MCF 10A (cell line): ENCODE data around the gene STAU1. TPM values are rescaled to one million over a fixed set of nuclear protein-coding genes. Genes with fewer than 3 reads are reported as not detected.
"Not testable (repeated sequence)": the region's sequence is repeated elsewhere in the genome, so short reads cannot be mapped to it uniquely, and the experiment has no call there.

Source experiments
- BruUV-seq: library from RNA; stranded (reverse); fragments of 400-500 nt; replicated peaks from 2 replicates; lab custom pipeline; 2021; lab: Mats Ljungman, UMichigan
- CTCF ChIA-PET: fragments of 300-600 bp; sonication (Branson Sonifier 250); formaldehyde crosslinking; extraction: SDS; loops from one replicate; lab custom pipeline; 2021; ENCODE audit warnings: antibody characterized with exemption, inconsistent platforms; lab: Yijun Ruan, JAX
- POLR2A ChIA-PET: fragments of 300-600, 350-650 bp; sonication (Branson Sonifier 250); formaldehyde crosslinking; extraction: SDS; loops from one replicate; lab custom pipeline; 2020; ENCODE audit warnings: antibody characterized with exemption, inconsistent platforms; lab: Yijun Ruan, JAX
- DNase-seq: peaks from one replicate; pipeline ENCODE4 v3.0.0-alpha.2; 2018; ENCODE audit not compliant: unreplicated experiment
- H3K27ac Mint-ChIP-seq: one replicate; pipeline ENCODE4 v1.8.0; 2022; ENCODE audit warnings: mild to moderate bottlenecking, low read depth, mixed read lengths; ENCODE audit not compliant: unreplicated experiment
- H3K27me3 Mint-ChIP-seq: one replicate; pipeline ENCODE4 v1.8.0; 2022; ENCODE audit warnings: mixed read lengths; ENCODE audit not compliant: insufficient read depth, unreplicated experiment
- H3K36me3 Mint-ChIP-seq: one replicate; pipeline ENCODE4 v1.8.0; 2022; ENCODE audit warnings: mild to moderate bottlenecking, moderate library complexity, mixed read lengths; ENCODE audit not compliant: insufficient read depth, unreplicated experiment
- H3K4me1 Mint-ChIP-seq: one replicate; pipeline ENCODE4 v1.8.0; 2022; ENCODE audit warnings: mixed read lengths; ENCODE audit not compliant: insufficient read depth, unreplicated experiment
- H3K4me3 Mint-ChIP-seq: one replicate; pipeline ENCODE4 v1.8.0; 2022; ENCODE audit warnings: mild to moderate bottlenecking, moderate library complexity, mixed read lengths; ENCODE audit not compliant: unreplicated experiment
- H3K9me3 Mint-ChIP-seq: one replicate; pipeline ENCODE4 v1.8.0; 2022; ENCODE audit warnings: mixed read lengths; ENCODE audit not compliant: unreplicated experiment
- CTCF ChIP-seq: fragments of 200-600 bp; IDR thresholded peaks from one replicate; pipeline ENCODE4 v1.8.0; 2022; ENCODE audit warnings: antibody characterized with exemption, mild to moderate bottlenecking; ENCODE audit not compliant: unreplicated experiment
- intact Hi-C: fragments of 100-400 bp; cut with micrococcal nuclease; formaldehyde crosslinking; loops from 2 replicates; pipeline ENCODE4 v1.14.1; 2022
- total RNA-seq: library from RNA; stranded (reverse); gene quantifications from 2 replicates; pipeline ENCODE4 v1.2.3, GENCODE V29; 2022

Gene STAU1
- total RNA-seq, 1 experiment from 2014 or later = 110 TPM

GRCh38 chr20:49199729-49200293, 11.7 kb upstream of the STAU1 start:
- H3K4me1 Mint-ChIP-seq = no peaks in the 10 kb centered on the region
- TF ChIP-seq CTCF = no peak
- H3K4me3 Mint-ChIP-seq = no peak overlapping the region
- H3K9me3 Mint-ChIP-seq = no peaks in the 10 kb centered on the region
- ChIA-PET CTCF (interaction anchor here (0.5 to 2.9 kb wide), 2 partner anchors 16 to 146 kb away, joined by 5 to 15 read pairs; no protein-coding TSS in a partner anchor), POLR2A (interaction anchor here (0.7 to 1.5 kb wide), 3 partner anchors 9 to 19 kb away, joined by 3 to 4 read pairs (median 3); partner anchors contain the start of gene DDX27)
- no peak overlapping the region for H3K27ac Mint-ChIP-seq
- no peaks in the 10 kb centered on the region for H3K27me3 Mint-ChIP-seq
- intact Hi-C loops = no loop called here
- H3K36me3 Mint-ChIP-seq = no peaks in the 10 kb centered on the region
- no TSS peak for BruUV-seq
- no peak for DNase-seq

GRCh38 chr20:49192944-49193518, 4.9 kb upstream of the STAU1 start:
- intact Hi-C loops, H3K27ac Mint-ChIP-seq, BruUV-seq, H3K4me3 Mint-ChIP-seq, H3K27me3 Mint-ChIP-seq, H3K36me3 Mint-ChIP-seq, DNase-seq, H3K9me3 Mint-ChIP-seq, H3K4me1 Mint-ChIP-seq: not testable (repeated sequence)
- ChIA-PET CTCF (interaction anchor here (1.1 to 1.8 kb wide), 3 partner anchors 10 to 60 kb away, joined by 3 to 4 read pairs (median 3); no protein-coding TSS in a partner anchor), POLR2A (interaction anchor here (0.6 to 1.2 kb wide), 2 partner anchors 26 to 671 kb away, joined by 3 read pairs; partner anchors contain the start of gene DDX27)

GRCh38 chr20:49187330-49187850, 744 bp downstream of the STAU1 start:
- Mint-ChIP-seq H3K27ac (peak overlapping the region; percentile 75), H3K9me3 (no peaks in the 10 kb centered on the region), H3K4me1 (peaks cover 6% of the 10 kb centered on the region), H3K36me3 (peaks cover 12% of the 10 kb centered on the region), H3K4me3 (peak overlapping the region; percentile 83), H3K27me3 (no peaks in the 10 kb centered on the region)
- TF ChIP-seq CTCF = no peak
- no peak for DNase-seq
- no TSS peak for BruUV-seq
- intact Hi-C loops = no loop called here
- POLR2A ChIA-PET = interaction anchor here (0.6 to 7.5 kb wide), 28 partner anchors 8 to 749 kb away, joined by 3 to 150 read pairs (median 4); partner anchors contain the start of genes ARFGEF2, DDX27, SPATA2 and ZNFX1
- CTCF ChIA-PET = interaction anchor here (0.5 to 1.0 kb wide), 9 partner anchors 23 to 708 kb away, joined by 3 to 6 read pairs (median 3); partner anchors contain the start of gene DDX27

GRCh38 chr20:49186535-49187329, 1.4 kb downstream of the STAU1 start:
- TF ChIP-seq CTCF = no peak
- H3K9me3 Mint-ChIP-seq = no peaks in the 10 kb centered on the region
- ChIA-PET CTCF (interaction anchor here (0.5 to 1.0 kb wide), 7 partner anchors 8 to 167 kb away, joined by 3 to 4 read pairs (median 4); no protein-coding TSS in a partner anchor), POLR2A (interaction anchor here (0.7 to 7.5 kb wide), 23 partner anchors 10 to 750 kb away, joined by 3 to 150 read pairs (median 4); partner anchors contain the start of genes ARFGEF2, DDX27, SPATA2 and ZNFX1)
- peak overlapping the region; percentile 75 for H3K27ac Mint-ChIP-seq
- BruUV-seq = TSS peak; percentile 35
- H3K4me1 Mint-ChIP-seq = peaks cover 6% of the 10 kb centered on the region
- H3K27me3 Mint-ChIP-seq = no peaks in the 10 kb centered on the region
- H3K4me3 Mint-ChIP-seq = peak overlapping the region; percentile 83
- intact Hi-C loops = no loop called here
- peaks cover 12% of the 10 kb centered on the region for H3K36me3 Mint-ChIP-seq
- peak; percentile 68 for DNase-seq
